ENCODE measurements around the gene FMNL2.

GRCh38 chr2:152603166-152603565, 268.2 kb downstream of the FMNL2 start:
- TF ChIP-seq POLR2A (IDR thresholded peaks at IDR 0.05; ENCODE audit: low read length) (no peak), GATA1 (IDR thresholded peaks at IDR 0.05; ENCODE audit: low read depth, low read length) (no peak)

Measured in erythroblast (primary cell).